A549 (cell line): ENCODE measurements around the gene MCU. TPM values are rescaled to one million over a fixed set of nuclear protein-coding genes. Genes with fewer than 3 reads are reported as not detected.

Experiments
- ATAC-seq, 2 experiments: fragments of 200-7000 bp in 1 of 2; fragments of >200 bp in 1 of 2; cut with Nextera tagmentation in 1 of 2; cut with Tn5 transposase in 1 of 2; 3 replicates each; pipeline versions ENCODE4 v1.8.0 to v1.9.1; 2018 to 2020; ENCODE audit warnings: mild to moderate bottlenecking in 1 of 2, moderate library complexity in 1 of 2
- CTCF ChIA-PET: fragments of 300-600 bp; sonication (Branson Sonifier 250); formaldehyde crosslinking; extraction: SDS; loops from one replicate; lab custom pipeline; 2021; ENCODE audit warnings: antibody characterized with exemption, inconsistent platforms; lab: Yijun Ruan, JAX
- POLR2A ChIA-PET: fragments of 350-600 bp; formaldehyde crosslinking; extraction: SDS; loops from one replicate; lab custom pipeline; 2021; ENCODE audit warnings: antibody characterized with exemption, inconsistent platforms; lab: Yijun Ruan, JAX
- DNase-seq, 2 experiments: peaks; one replicate each; pipeline versions ENCODE4 v3.0.0 to v3.0.0-alpha.2; 2011 to 2016; ENCODE audit warnings: low read depth in 1 of 2, low spot score in 1 of 2
- FAIRE-seq: peaks from 2 replicates; lab custom pipeline; 2011; peaks lifted over from hg19 to GRCh38; lab: Jason Lieb, UNC
- H3K27ac ChIP-seq, 2 experiments: fragments of >200 bp; sonication (Bioruptor Twin); formaldehyde crosslinking; 3 replicates each; pipeline ENCODE4 v1.5.1; 2016 to 2017
- H3K4me1 ChIP-seq: fragments of >200 bp; sonication (Bioruptor Twin); formaldehyde crosslinking; 3 replicates; pipeline ENCODE4 v1.6.1; 2016
- H3K4me2 ChIP-seq: fragments of >200 bp; sonication (Bioruptor Twin); formaldehyde crosslinking; 3 replicates; pipeline ENCODE4 v1.6.1; 2016
- H3K4me3 ChIP-seq: fragments of >200 bp; sonication (Bioruptor Twin); formaldehyde crosslinking; 3 replicates; pipeline ENCODE4 v1.5.1; 2016
- H3K9me3 ChIP-seq: fragments of >200 bp; sonication (Bioruptor Twin); formaldehyde crosslinking; 3 replicates; pipeline ENCODE4 v1.6.1; 2016
- BCL3 ChIP-seq: fragments of >200 bp; sonication (Bioruptor Twin); formaldehyde crosslinking; IDR thresholded peaks from 3 replicates; pipeline ENCODE4 v1.6.1; 2016
- BHLHE40 ChIP-seq: IDR thresholded peaks from 2 replicates; pipeline ENCODE4 v1.6.1; 2012; ENCODE audit warnings: low read depth, low read length, inconsistent platforms
- CBX2 ChIP-seq: fragments of 200-600 bp; sonication (generic); IDR thresholded peaks from 2 replicates; pipeline ENCODE4 v1.6.1; 2016; ENCODE audit warnings: low read depth, mild to moderate bottlenecking, borderline replicate concordance
- CBX8 ChIP-seq: fragments of 200-600 bp; sonication (generic); IDR thresholded peaks from 2 replicates; pipeline ENCODE4 v1.6.1; 2016
- CEBPB ChIP-seq, 2 experiments: fragments of >200 bp in 1 of 2; sonication (Bioruptor Twin) in 1 of 2; formaldehyde crosslinking in 1 of 2; IDR thresholded peaks; 2 replicates each; pipeline ENCODE4 v1.6.1; 2012 to 2016
- FOSB ChIP-seq: fragments of 250-450 bp; sonication (Bioruptor Pico); IDR thresholded peaks from 2 replicates; pipeline ENCODE4 v1.5.0; 2020; ENCODE audit warnings: mild to moderate bottlenecking, moderate library complexity
- FOSL2 ChIP-seq, 2 experiments: fragments of 450-650 bp in 1 of 2; fragments of >200 bp in 1 of 2; sonication (Bioruptor Twin) in 1 of 2; formaldehyde crosslinking; IDR thresholded peaks; 2 replicates each; pipeline versions ENCODE4 v1.5.0 to v1.6.1; 2016 to 2020; ENCODE audit warnings: mild to moderate bottlenecking in 1 of 2, moderate library complexity in 1 of 2
- FOXS1 ChIP-seq: fragments of 250-450 bp; sonication (Bioruptor Pico); IDR thresholded peaks from 2 replicates; pipeline ENCODE4 v1.5.0; 2020; ENCODE audit warnings: mild to moderate bottlenecking, moderate library complexity
- GATA3 ChIP-seq: IDR thresholded peaks from 2 replicates; pipeline ENCODE4 v1.6.1; 2012; ENCODE audit warnings: borderline replicate concordance
- HMGXB4 ChIP-seq: fragments of 250-450 bp; sonication (Bioruptor Pico); IDR thresholded peaks from 2 replicates; pipeline ENCODE4 v1.5.0; 2021; ENCODE audit warnings: mild to moderate bottlenecking, moderate library complexity, borderline replicate concordance
- HOXA7 ChIP-seq: fragments of 250-450 bp; sonication (Bioruptor Pico); IDR thresholded peaks from 2 replicates; pipeline ENCODE4 v1.5.0; 2020; ENCODE audit warnings: mild to moderate bottlenecking, moderate library complexity
- HOXB5 ChIP-seq: fragments of 250-450 bp; sonication (Bioruptor Pico); IDR thresholded peaks from 2 replicates; pipeline ENCODE4 v1.5.0; 2020; ENCODE audit warnings: mild to moderate bottlenecking, moderate library complexity
- JUN ChIP-seq, 2 experiments: fragments of >200 bp; sonication (Bioruptor Twin); formaldehyde crosslinking; IDR thresholded peaks; 2 replicates in 1 of 2; 3 replicates in 1 of 2; pipeline ENCODE4 v1.6.1; 2016 to 2017
- JUNB ChIP-seq: fragments of >200 bp; sonication (Bioruptor Twin); formaldehyde crosslinking; IDR thresholded peaks from 2 replicates; pipeline ENCODE4 v1.6.1; 2016
- KDM1A ChIP-seq: fragments of 200-600 bp; sonication (generic); IDR thresholded peaks from 2 replicates; pipeline ENCODE4 v1.6.1; 2016; ENCODE audit warnings: low read depth, mild to moderate bottlenecking
- MAFK ChIP-seq: fragments of 450-650 bp; IDR thresholded peaks from 2 replicates; pipeline ENCODE4 v1.6.1; 2014; ENCODE audit not compliant: partially characterized antibody
- MAX ChIP-seq: IDR thresholded peaks from 2 replicates; pipeline ENCODE4 v1.6.1; 2012
- MAZ ChIP-seq: fragments of 150-350 bp; IDR thresholded peaks from 2 replicates; pipeline ENCODE4 v1.6.1; 2014; ENCODE audit warnings: antibody characterized with exemption, low read depth, low read length, borderline replicate concordance
- NPAS2 ChIP-seq: fragments of 250-450 bp; sonication (Bioruptor Pico); IDR thresholded peaks from 2 replicates; pipeline ENCODE4 v1.8.0; 2022; ENCODE audit warnings: mild to moderate bottlenecking, moderate library complexity, borderline replicate concordance
- PBX3 ChIP-seq: IDR thresholded peaks from 2 replicates; pipeline ENCODE4 v1.6.1; 2012
- PHF8 ChIP-seq: fragments of 200-600 bp; sonication (generic); IDR thresholded peaks from 2 replicates; pipeline ENCODE4 v1.6.1; 2016; ENCODE audit warnings: low read depth, mild to moderate bottlenecking, antibody characterized with exemption, moderate library complexity, borderline replicate concordance
- RAD21 ChIP-seq, 2 experiments: fragments of >200 bp in 1 of 2; sonication (Bioruptor Twin) in 1 of 2; formaldehyde crosslinking in 1 of 2; IDR thresholded peaks in 1 of 2; conservative IDR thresholded peaks in 1 of 2; 2 replicates in 1 of 2; 3 replicates in 1 of 2; pipeline ENCODE4 v1.6.1; 2012 to 2018; ENCODE audit warnings: inconsistent platforms in 1 of 2
- RARB ChIP-seq: fragments of 250-450 bp; sonication (Bioruptor Pico); IDR thresholded peaks from 2 replicates; pipeline ENCODE4 v1.8.0; 2021; ENCODE audit warnings: mild to moderate bottlenecking, moderate library complexity
- REST ChIP-seq: fragments of 200-600 bp; sonication (generic); IDR thresholded peaks from 2 replicates; pipeline ENCODE4 v1.6.1; 2016; ENCODE audit warnings: antibody characterized with exemption, mild to moderate bottlenecking, moderate library complexity
- RNF2 ChIP-seq: fragments of 200-600 bp; sonication (generic); IDR thresholded peaks from 2 replicates; pipeline ENCODE4 v1.6.1; 2016; ENCODE audit warnings: low read depth, mild to moderate bottlenecking, antibody characterized with exemption, moderate library complexity, borderline replicate concordance
- TFCP2L1 ChIP-seq: fragments of 250-450 bp; sonication (Bioruptor Pico); IDR thresholded peaks from 2 replicates; pipeline ENCODE4 v1.5.0; 2021; ENCODE audit warnings: mild to moderate bottlenecking
- ZFP36 ChIP-seq: fragments of 450-650 bp; IDR thresholded peaks from 2 replicates; pipeline ENCODE4 v1.6.1; 2014; ENCODE audit warnings: borderline replicate concordance; ENCODE audit not compliant: partially characterized antibody
- ZNF302 ChIP-seq: fragments of 250-450 bp; sonication (Bioruptor Pico); IDR thresholded peaks from 2 replicates; pipeline ENCODE4 v1.9.0; 2021; ENCODE audit warnings: inconsistent platforms, mild to moderate bottlenecking, moderate library complexity
- WGBS: methylation state at CpG from one replicate; pipeline ENCODE4 v1.1.6; 2017; ENCODE audit errors: missing lambda C conversion rate; 5-methylcytosine and 5-hydroxymethylcytosine counted together
- polyA plus RNA-seq, 4 experiments: library from polyadenylated mRNA; depleted of rRNA in 3 of 4; stranded (reverse); fragments of >200 nt; fragmentation: RNase III in 1 of 4; extraction: RNeasy Plus Mini Kit Qiagen cat#74134 plus additional on column Dnase treatment in 1 of 4; gene quantifications; 2 replicates in 3 of 4; 3 replicates in 1 of 4; pipeline ENCODE4 v1.2.3, GENCODE V29; 2011 to 2017

Gene MCU
- polyA plus RNA-seq, 2 of the 4 experiments (the other 2 are of a cell fraction), result 44.0 to 221 TPM

GRCh38 chr10:72660220-72660619, 31.7 kb upstream of the MCU start:
- POLR2A ChIA-PET, result interaction anchor here (0.6 kb wide), 1 partner anchor 28 kb away, joined by 4 read pairs; no protein-coding TSS in a partner anchor
- ATAC-seq (peak in 1 of 2 experiments; percentile 39; a peak in 2 of 6 replicates), FAIRE-seq (no peak), DNase-seq (no peak)
- H3K4me3 ChIP-seq, result no peak overlapping the region
- peak overlapping the region; percentile 54 for H3K4me2 ChIP-seq
- H3K27ac ChIP-seq, result peak overlapping the region; percentile 65 to 86; a peak in 5 of 6 replicates
- CTCF ChIA-PET, result interaction anchor here (0.6 to 2.7 kb wide), 5 partner anchors 12 to 174 kb away, joined by 3 to 6 read pairs (median 3); no protein-coding TSS in a partner anchor
- H3K4me1 ChIP-seq, result peaks cover 32% of the 10 kb centered on the region
- TF ChIP-seq RNF2 (no peak), NPAS2 (CRISPR knock-in tag) (no peak), CEBPB (IDR thresholded peaks at IDR 0.05) (peak in 1 of 2 experiments; percentile 32; a peak in 1 of 4 replicates), MAX (no peak), REST (no peak), FOSL2 (IDR thresholded peaks at IDR 0.05) (no peak), FOSL2 (CRISPR knock-in tag; IDR thresholded peaks at IDR 0.05) (peak; percentile 73), ZFP36 (no peak), JUNB (no peak), HOXA7 (CRISPR knock-in tag) (no peak), HMGXB4 (CRISPR knock-in tag) (no peak), RAD21 (conservative IDR thresholded peaks at IDR 0.05 in 1 of 2, IDR thresholded peaks at IDR 0.05 in 1 of 2) (no peak), RARB (CRISPR knock-in tag) (no peak), PHF8 (no peak), GATA3 (peak; percentile 41; the same call in 1 of the 2 replicates), BHLHE40 (no peak), FOXS1 (CRISPR knock-in tag) (peak; percentile 72; the same call in 1 of the 2 replicates), BCL3 (no peak), FOSB (CRISPR knock-in tag) (no peak), HOXB5 (CRISPR knock-in tag) (no peak), JUN (IDR thresholded peaks at IDR 0.05) (no peak)
- H3K9me3 ChIP-seq, result no peaks in the 10 kb centered on the region

GRCh38 chr10:72661431-72661830, 30.5 kb upstream of the MCU start:
- TF ChIP-seq ZNF302 (no peak), PHF8 (no peak), HOXB5 (CRISPR knock-in tag) (no peak), CBX2 (no peak), MAZ (no peak), RNF2 (no peak), CBX8 (no peak), TFCP2L1 (CRISPR knock-in tag) (no peak), RAD21 (conservative IDR thresholded peaks at IDR 0.05 in 1 of 2, IDR thresholded peaks at IDR 0.05 in 1 of 2) (no peak), PBX3 (no peak), KDM1A (no peak), MAFK (no peak)
- ChIA-PET CTCF (no interaction called here), POLR2A (no interaction called here)
- no peak for ATAC-seq
- WGBS, result 93% methylated on average over 1 of the region's 1 CpG
- no peak for DNase-seq
- Histone ChIP-seq H3K9me3 (no peaks in the 10 kb centered on the region), H3K4me2 (no peak overlapping the region), H3K4me1 (peaks cover 38% of the 10 kb centered on the region), H3K4me3 (no peak overlapping the region), H3K27ac (peak overlapping the region in 1 of 2 experiments; percentile 73; a peak in 3 of 6 replicates)
- FAIRE-seq, result peak; percentile 39
